Lower leg skin (tissue), 3 donors: ENCODE results near the gene GRIA1.

Experiments
- CTCF ChIP-seq, 3 donors: fragments of 450-650 bp; IDR thresholded peaks; one replicate each; pipeline ENCODE4 v1.5.1; 2016; ENCODE audit warnings: antibody characterized with exemption in 3 of 3, mild to moderate bottlenecking in 3 of 3, moderate library complexity in 2 of 3
- POLR2A ChIP-seq, 2 donors: fragments of 450-650 bp; IDR thresholded peaks; one replicate each; pipeline ENCODE4 v1.6.1; 2016 to 2017; ENCODE audit warnings: antibody characterized with exemption in 2 of 2, mild to moderate bottlenecking in 1 of 2, moderate library complexity in 1 of 2

GRCh38 chr5:153485641-153486040 is 4.8 kb upstream of the GRIA1 start:
- TF ChIP-seq POLR2A (IDR thresholded peaks at IDR 0.05) (no peak), CTCF (IDR thresholded peaks at IDR 0.05) (no peak)
